K562 (cell line): Measurements from ENCODE around the gene MSRB2. TPM values are rescaled to one million over a fixed set of nuclear protein-coding genes. Genes with fewer than 3 reads are reported as not detected.

Source experiments
- ATAC-seq: fragments of 200-7000 bp; cut with Tn5 transposase; 3 replicates; pipeline ENCODE4 v1.9.1; 2020; ENCODE audit warnings: moderate library complexity
- BruUV-seq: library from RNA; stranded (reverse); fragments of 400-500 nt; replicated peaks from 2 replicates; lab custom pipeline; 2021; lab: Mats Ljungman, UMichigan
- CTCF ChIA-PET: fragments of 300-600 bp; formaldehyde crosslinking; extraction: SDS; loops from one replicate; lab custom pipeline; 2021; ENCODE audit warnings: low intra/inter-chr PET ratio; lab: Yijun Ruan, JAX
- POLR2A ChIA-PET: fragments of 300-600, 350-650 bp; sonication (Branson Sonifier 250); formaldehyde crosslinking; extraction: SDS; loops from one replicate; lab custom pipeline; 2021; ENCODE audit warnings: antibody characterized with exemption, inconsistent platforms; lab: Yijun Ruan, JAX
- DNase-seq, 4 experiments: peaks; one replicate each; pipeline versions ENCODE4 v3.0.0 to v3.0.0-alpha.2; 2011 to 2018; ENCODE audit warnings: low spot score in 3 of 4, mixed read lengths in 3 of 4; ENCODE audit errors: extremely low read depth in 1 of 4
- FAIRE-seq: peaks from 2 replicates; lab custom pipeline; 2011; peaks lifted over from hg19 to GRCh38; lab: Jason Lieb, UNC
- H2AFZ ChIP-seq: 2 replicates; pipeline ENCODE4 v1.6.0; 2011; ENCODE audit warnings: low read depth, low read length, control low read depth, inconsistent platforms
- H3K27ac ChIP-seq: fragments of 200-600 bp; 3 replicates; pipeline ENCODE4 v1.8.0; 2011; ENCODE audit warnings: low read depth, mild to moderate bottlenecking, control low read depth, inconsistent platforms, low read length, moderate library complexity, mixed read lengths; ENCODE audit errors: extremely low read depth
- H3K27me3 ChIP-seq, 2 experiments: fragments of 300-600 bp in 1 of 2; 2 replicates in 1 of 2; 3 replicates in 1 of 2; pipeline versions ENCODE4 v1.6.0 to v1.8.0; 2011; ENCODE audit warnings: inconsistent platforms in 2 of 2, low read length in 2 of 2, mild to moderate bottlenecking in 1 of 2, mixed read lengths in 1 of 2, moderate library complexity in 1 of 2; ENCODE audit not compliant: control insufficient read depth in 2 of 2, insufficient read depth in 2 of 2
- H3K36me3 ChIP-seq: fragments of 300-600 bp; 3 replicates; pipeline ENCODE4 v1.8.0; 2011; ENCODE audit warnings: mild to moderate bottlenecking, low read length, inconsistent platforms; ENCODE audit not compliant: control insufficient read depth, insufficient read depth
- H3K4me1 ChIP-seq, 2 experiments: fragments of 200-600 bp in 1 of 2; replicated peaks in 1 of 2; 2 replicates in 1 of 2; 3 replicates in 1 of 2; pipeline versions ENCODE4 v1.5.1 to v1.8.0; 2011; ENCODE audit warnings: inconsistent platforms in 2 of 2, low read length in 2 of 2, mild to moderate bottlenecking in 1 of 2, mixed read lengths in 1 of 2, moderate library complexity in 1 of 2; ENCODE audit not compliant: control insufficient read depth in 2 of 2, insufficient read depth in 2 of 2
- H3K4me2 ChIP-seq: 2 replicates; pipeline ENCODE4 v1.6.1; 2011; ENCODE audit warnings: low read length, control low read depth, inconsistent platforms, mixed read lengths; ENCODE audit not compliant: insufficient read depth
- H3K4me3 ChIP-seq: fragments of 200-600 bp; sonication (generic), shearing (Covaris generic); 2 replicates; pipeline ENCODE4 v1.5.1; 2016; ENCODE audit warnings: control low read depth, inconsistent platforms
- H3K79me2 ChIP-seq: fragments of 200-600 bp; 3 replicates; pipeline ENCODE4 v1.8.0; 2011; ENCODE audit warnings: low read length, inconsistent platforms; ENCODE audit not compliant: control insufficient read depth, insufficient read depth
- H3K9ac ChIP-seq, 2 experiments: 2 replicates each; pipeline versions ENCODE4 v1.6.0 to v1.6.1; 2011; ENCODE audit warnings: low read depth in 2 of 2, low read length in 2 of 2, control low read depth in 1 of 2, inconsistent platforms in 1 of 2, mild to moderate bottlenecking in 1 of 2, mixed read lengths in 1 of 2; ENCODE audit not compliant: insufficient read depth in 1 of 2
- H3K9me1 ChIP-seq: one replicate; pipeline ENCODE4 v1.6.0; 2011; ENCODE audit warnings: inconsistent platforms, mild to moderate bottlenecking, low read length, moderate library complexity; ENCODE audit not compliant: control insufficient read depth, insufficient read depth
- H3K9me3 ChIP-seq: replicated peaks from 2 replicates; pipeline ENCODE4 v1.5.1; 2011; ENCODE audit warnings: low read depth, low read length, inconsistent platforms; ENCODE audit not compliant: control insufficient read depth, insufficient read depth
- H4K20me1 ChIP-seq: replicated peaks from 2 replicates; pipeline ENCODE4 v1.6.1; 2011; ENCODE audit warnings: low read length, inconsistent platforms, mixed read lengths; ENCODE audit not compliant: control insufficient read depth, insufficient read depth
- HDAC1 ChIP-seq, 2 experiments: fragments of 450-650 bp; IDR thresholded peaks; 2 replicates each; pipeline ENCODE4 v1.6.1; 2016 to 2017; ENCODE audit warnings: inconsistent platforms in 1 of 2, mild to moderate bottlenecking in 1 of 2, moderate library complexity in 1 of 2
- RBM22 ChIP-seq: fragments of 200-400 bp; formaldehyde crosslinking; IDR thresholded peaks from 2 replicates; pipeline ENCODE4 v1.6.1; 2018; ENCODE audit warnings: low read length, low read depth; ENCODE audit not compliant: poor library complexity, severe bottlenecking
- SNRNP70 ChIP-seq: fragments of 200-400 bp; formaldehyde crosslinking; optimal IDR thresholded peaks from 2 replicates; pipeline ENCODE3; 2017; ENCODE audit warnings: low read depth, low read length
- U2AF2 ChIP-seq: fragments of 200-400 bp; formaldehyde crosslinking; optimal IDR thresholded peaks from 2 replicates; pipeline ENCODE3; 2017; ENCODE audit warnings: low read depth, mild to moderate bottlenecking, low read length
- XRCC5 ChIP-seq: fragments of 200-400 bp; formaldehyde crosslinking; IDR thresholded peaks from 2 replicates; pipeline ENCODE4 v1.6.1; 2017; ENCODE audit warnings: low read depth, mild to moderate bottlenecking, low read length
- ZFP30 ChIP-seq: fragments of 250-450 bp; sonication (Bioruptor Pico); IDR thresholded peaks from 2 replicates; pipeline ENCODE4 v1.8.0; 2022; ENCODE audit warnings: moderate library complexity, mild to moderate bottlenecking, inconsistent platforms, borderline replicate concordance
- ZNF696 ChIP-seq: fragments of 250-450 bp; sonication (Bioruptor Pico); conservative IDR thresholded peaks from 2 replicates; pipeline ENCODE4 v1.4.0; 2020; ENCODE audit warnings: mild to moderate bottlenecking, moderate library complexity
- ZNF699 ChIP-seq: fragments of 250-450 bp; sonication (Bioruptor Pico); IDR thresholded peaks from 2 replicates; pipeline ENCODE4 v1.8.0; 2021; ENCODE audit warnings: mild to moderate bottlenecking, moderate library complexity; ENCODE audit not compliant: insufficient replicate concordance
- WGBS: fragments of 100-300 bp; shearing (Covaris generic); methylation state at CpG from one replicate; pipeline ENCODE4 v1.1.6; 2016; ENCODE audit warnings: low coverage, mixed read lengths; ENCODE audit not compliant: insufficient coverage; ENCODE audit errors: missing lambda C conversion rate; 5-methylcytosine and 5-hydroxymethylcytosine counted together
- in situ Hi-C: fragments of 300-500 bp; cut with MboI; formaldehyde crosslinking; loops from 4 replicates; pipeline ENCODE4 v1.15.0; 2018; ENCODE audit warnings: inconsistent platforms, mixed read lengths
- intact Hi-C: fragments of 100-400 bp; cut with micrococcal nuclease; formaldehyde crosslinking; loops from 2 replicates; pipeline ENCODE4 v1.14.2; 2022
- polyA plus RNA-seq, 8 experiments: library from polyadenylated mRNA; depleted of rRNA in 4 of 8; stranded (reverse) in 5 of 8; unstranded in 3 of 8; fragments of >200 nt; fragmentation: Nextera tagmentation in 2 of 8; fragmentation: Illumina TruSeq in 1 of 8; extraction: Ambion mirVana in 2 of 8; extraction: Trizol in 1 of 8; gene quantifications; 2 replicates each; pipeline versions ENCODE4 v1.2.1 to v1.2.3, GENCODE V29; 2011 to 2014; ENCODE audit warnings: inconsistent platforms in 1 of 8, missing spikeins in 1 of 8
- total RNA-seq, 7 experiments: library from RNA; depleted of rRNA in 6 of 7; stranded (reverse); fragments of >200 nt in 6 of 7; fragmentation: Illumina TruSeq in 2 of 7; extraction: Trizol in 2 of 7; gene quantifications; 2 replicates each; pipeline versions ENCODE4 v1.2.1 to v1.2.3, GENCODE V29; 2011 to 2021; ENCODE audit warnings: low replicate concordance in 1 of 7

MSRB2 gene
- total and polyA plus RNA-seq, 9 of the 15 experiments (the other 6 are each of a cell fraction or from before 2014, with no cell fraction given) = 1.5 to 22.3 (median 5.9) TPM

DNA sequence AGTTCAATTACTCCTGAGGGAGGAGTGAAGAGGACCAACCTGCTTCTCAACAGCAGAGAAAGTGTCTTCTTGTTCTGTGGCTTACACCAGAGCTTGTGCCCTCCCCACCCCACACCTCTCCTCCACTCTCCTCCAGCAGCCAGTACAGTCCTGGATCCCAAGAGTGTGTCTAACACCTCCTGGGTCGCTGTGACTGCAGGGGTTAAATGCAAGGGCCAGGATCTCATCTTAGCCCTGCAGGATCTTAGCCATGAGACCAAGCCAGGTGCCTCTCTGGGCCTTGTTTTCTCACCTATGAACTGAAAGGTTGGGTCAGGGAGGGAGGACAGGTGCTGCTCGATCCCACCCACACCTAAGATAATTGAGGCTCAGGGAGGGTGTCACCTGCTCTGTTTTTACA lies 34.5 kb upstream of the MSRB2 start:
- no peak for TF ChIP-seq SNRNP70
- TF ChIP-seq ZNF699 (CRISPR knock-in tag) = no peak
- no peak for TF ChIP-seq ZNF696 (CRISPR knock-in tag)
- no peak for TF ChIP-seq U2AF2
- TF ChIP-seq HDAC1 (IDR thresholded peaks at IDR 0.05) = no peak
- no peak for TF ChIP-seq XRCC5
- TF ChIP-seq ZFP30 (CRISPR knock-in tag) = no peak
- no peak for TF ChIP-seq RBM22
- TF ChIP-seq, all 486 proteins: peak for 0
- Histone ChIP-seq H3K4me3 (no peak overlapping the region), H3K4me1 (peaks cover 20 to 42% of the 10 kb centered on the region in 2 experiments), H3K9me1 (no peaks in the 10 kb centered on the region), H3K79me2 (no peaks in the 10 kb centered on the region), H3K27me3 (no peaks in the 10 kb centered on the region), H2AFZ (no peak overlapping the region), H3K27ac (no peak overlapping the region), H3K9ac (no peak overlapping the region), H3K36me3 (no peaks in the 10 kb centered on the region), H4K20me1 (no peaks in the 10 kb centered on the region), H3K4me2 (no peak overlapping the region), H3K9me3 (no peaks in the 10 kb centered on the region)
- WGBS = 11% methylated on average over 2 of the region's 2 CpGs
- FAIRE-seq (no peak), DNase-seq (no peak), ATAC-seq (no peak)
- in situ Hi-C loops (loop anchor here (5.0 to 10.0 kb wide), 3 partner anchors 69 to 1056 kb away; partner anchors contain the start of gene DNAJC1), intact Hi-C loops (no loop called here)
- ChIA-PET POLR2A (interaction anchor here (0.6 kb wide), 1 partner anchor 356 kb away, joined by 3 read pairs; no protein-coding TSS in a partner anchor), CTCF (no interaction called here)
- BruUV-seq = no TSS peak
